ENCODE data around the gene C1QTNF6. TPM values are rescaled to one million over a fixed set of nuclear protein-coding genes. Genes with fewer than 3 reads are reported as not detected.
A peak's percentile ranks its signal among the peaks of the same experiment; 100 is the strongest.

Gene C1QTNF6
- polyA plus RNA-seq, 2 of the 4 experiments (the other 2 are of a cell fraction): 18.6 to 24.5 TPM

DNA sequence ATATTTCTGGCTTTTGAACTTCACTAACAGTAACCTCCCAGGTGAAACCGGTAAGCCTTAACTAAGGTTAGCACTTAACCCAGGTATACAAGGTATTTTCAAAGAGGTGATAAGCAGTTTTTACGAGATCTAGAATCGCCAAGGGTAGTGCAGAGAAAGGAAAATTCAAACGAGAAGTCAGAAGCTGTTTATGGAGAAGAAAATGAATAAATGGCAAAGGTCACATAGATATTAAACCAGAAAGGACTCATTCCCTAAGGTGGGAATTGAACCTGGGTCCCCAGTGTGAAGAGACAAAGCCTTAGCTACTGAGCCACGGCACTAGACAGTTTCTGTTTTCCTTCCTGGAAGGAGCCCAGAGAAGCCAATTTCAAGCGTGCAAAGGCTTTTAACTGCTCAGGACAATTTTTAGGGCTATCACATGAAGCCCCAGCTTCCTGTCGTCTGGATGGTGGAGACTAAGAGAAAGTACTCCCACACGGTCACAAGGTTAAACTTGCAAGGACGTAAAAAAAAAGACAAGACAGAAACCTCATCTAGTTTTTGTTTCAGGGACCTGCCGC is 5.7 kb upstream of the C1QTNF6 start:
- Histone ChIP-seq H3K4me2 (peak overlapping the region; percentile 38), H3K4me1 (peaks cover 91% of the 10 kb centered on the region), H3K9me3 (no peaks in the 10 kb centered on the region), H3K4me3 (no peak overlapping the region), H3K27ac (peak overlapping the region; percentile 99 to 100)
- FAIRE-seq (no peak), ATAC-seq (peak in 1 of 2 experiments; percentile 2; a peak in 1 of 6 replicates), DNase-seq (ENCODE audit: low read depth in 1 of 2, low spot score in 1 of 2) (peak in 1 of 2 experiments; percentile 83)
- ChIA-PET POLR2A (no interaction called here), CTCF (interaction anchor here (1.2 to 4.1 kb wide), 3 partner anchors 18 to 27 kb away, joined by 3 to 19 read pairs (median 3); no protein-coding TSS in a partner anchor)
- WGBS (ENCODE audit: missing lambda C conversion rate): 30% methylated on average over 10 of the region's 10 CpGs
- TF ChIP-seq ZC3H11A (IDR thresholded peaks at IDR 0.05): no peak
- no peak for TF ChIP-seq CHD2 (IDR thresholded peaks at IDR 0.05; ENCODE audit: low read length, partially characterized antibody)
- TF ChIP-seq FOSB (CRISPR knock-in tag; IDR thresholded peaks at IDR 0.05): 0 out of 2 replicates have a peak, but pooled peaks have one; percentile 68
- no peak for TF ChIP-seq FOSL2 (IDR thresholded peaks at IDR 0.05)
- TF ChIP-seq FOSL2 (CRISPR knock-in tag; IDR thresholded peaks at IDR 0.05): no peak
- peak; percentile 47 for TF ChIP-seq SREBF2 (IDR thresholded peaks at IDR 0.05)
- TF ChIP-seq NPAS2 (CRISPR knock-in tag; IDR thresholded peaks at IDR 0.05; ENCODE audit: borderline replicate concordance): no peak
- no peak for TF ChIP-seq NFE2L2 (conservative IDR thresholded peaks at IDR 0.05; ENCODE audit: low read length)
- no peak for TF ChIP-seq BHLHE40 (IDR thresholded peaks at IDR 0.05; ENCODE audit: low read depth, low read length)
- peak; percentile 16; the same call in 1 of the 2 replicates for TF ChIP-seq TFCP2L1 (CRISPR knock-in tag; IDR thresholded peaks at IDR 0.05)

DNA sequence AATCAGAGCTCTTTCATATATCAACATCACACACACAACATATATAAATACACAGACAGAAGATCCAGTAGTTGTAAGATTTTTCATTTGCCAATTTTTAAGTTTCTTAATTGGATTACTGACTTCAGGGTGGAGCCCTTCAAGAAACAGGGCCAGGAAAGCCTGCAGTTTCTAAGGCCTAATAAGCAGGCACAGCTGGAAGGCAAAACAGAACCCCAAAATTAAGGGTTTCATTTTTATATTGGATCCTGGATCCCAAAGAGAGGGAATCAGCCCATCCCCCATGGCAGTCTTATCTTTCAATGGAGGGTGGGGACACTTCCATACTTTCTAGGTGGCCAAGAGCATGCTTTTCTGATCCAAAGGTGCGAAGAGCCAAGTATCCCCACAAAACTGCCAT is 4.7 kb upstream of the C1QTNF6 start:
- peak overlapping the region; percentile 38 for H3K4me2 ChIP-seq
- H3K4me3 ChIP-seq: no peak overlapping the region
- TF ChIP-seq KDM5A (IDR thresholded peaks at IDR 0.05) (no peak), RNF2 (IDR thresholded peaks at IDR 0.05; ENCODE audit: borderline replicate concordance, low read depth) (no peak), CBX8 (IDR thresholded peaks at IDR 0.05) (no peak), PHF8 (IDR thresholded peaks at IDR 0.05; ENCODE audit: borderline replicate concordance, low read depth) (no peak), REST (IDR thresholded peaks at IDR 0.05) (no peak), NFE2L2 (conservative IDR thresholded peaks at IDR 0.05; ENCODE audit: low read length) (no peak), NPAS2 (CRISPR knock-in tag; IDR thresholded peaks at IDR 0.05; ENCODE audit: borderline replicate concordance) (no peak), SREBF2 (IDR thresholded peaks at IDR 0.05) (no peak), BCL3 (IDR thresholded peaks at IDR 0.05) (no peak), USF2 (IDR thresholded peaks at IDR 0.05) (no peak), TP53 (CRISPR knock-in tag; IDR thresholded peaks at IDR 0.05) (no peak), HOXA7 (CRISPR knock-in tag; IDR thresholded peaks at IDR 0.05) (no peak), ZC3H11A (IDR thresholded peaks at IDR 0.05) (no peak), POLR2AphosphoS2 (conservative IDR thresholded peaks at IDR 0.05; ENCODE audit: low read length) (no peak), HOXB5 (CRISPR knock-in tag; IDR thresholded peaks at IDR 0.05) (no peak), EHMT2 (IDR thresholded peaks at IDR 0.05; ENCODE audit: low read depth) (no peak), KDM1A (IDR thresholded peaks at IDR 0.05; ENCODE audit: low read depth) (no peak), JUN (IDR thresholded peaks at IDR 0.05) (no peak)
- TF ChIP-seq, protein P1, sequence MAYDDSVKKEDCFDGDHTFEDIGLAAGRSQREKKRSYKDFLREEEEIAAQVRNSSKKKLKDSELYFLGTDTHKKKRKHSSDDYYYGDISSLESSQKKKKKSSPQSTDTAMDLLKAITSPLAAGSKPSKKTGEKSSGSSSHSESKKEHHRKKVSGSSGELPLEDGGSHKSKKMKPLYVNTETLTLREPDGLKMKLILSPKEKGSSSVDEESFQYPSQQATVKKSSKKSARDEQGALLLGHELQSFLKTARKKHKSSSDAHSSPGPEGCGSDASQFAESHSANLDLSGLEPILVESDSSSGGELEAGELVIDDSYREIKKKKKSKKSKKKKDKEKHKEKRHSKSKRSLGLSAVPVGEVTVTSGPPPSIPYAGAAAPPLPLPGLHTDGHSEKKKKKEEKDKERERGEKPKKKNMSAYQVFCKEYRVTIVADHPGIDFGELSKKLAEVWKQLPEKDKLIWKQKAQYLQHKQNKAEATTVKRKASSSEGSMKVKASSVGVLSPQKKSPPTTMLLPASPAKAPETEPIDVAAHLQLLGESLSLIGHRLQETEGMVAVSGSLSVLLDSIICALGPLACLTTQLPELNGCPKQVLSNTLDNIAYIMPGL (CRISPR knock-in tag; IDR thresholded peaks at IDR 0.05; ENCODE audit: borderline replicate concordance): no peak
- no peak for FAIRE-seq
- H3K9me3 ChIP-seq: no peaks in the 10 kb centered on the region
- ChIA-PET CTCF (interaction anchor here (1.2 to 4.1 kb wide), 4 partner anchors 14 to 26 kb away, joined by 3 to 19 read pairs (median 4); no protein-coding TSS in a partner anchor), POLR2A (no interaction called here)
- ATAC-seq: no peak
- 92% methylated on average over 1 of the region's 1 CpG for WGBS (ENCODE audit: missing lambda C conversion rate)
- H3K4me1 ChIP-seq: peaks cover 91% of the 10 kb centered on the region
- H3K27ac ChIP-seq: peak overlapping the region; percentile 99 to 100
- no peak for DNase-seq (ENCODE audit: low read depth in 1 of 2, low spot score in 1 of 2)

Measured in A549 (cell line).